Measurements from ENCODE around the gene HTRA3.

The HTRA3 gene

DNA sequence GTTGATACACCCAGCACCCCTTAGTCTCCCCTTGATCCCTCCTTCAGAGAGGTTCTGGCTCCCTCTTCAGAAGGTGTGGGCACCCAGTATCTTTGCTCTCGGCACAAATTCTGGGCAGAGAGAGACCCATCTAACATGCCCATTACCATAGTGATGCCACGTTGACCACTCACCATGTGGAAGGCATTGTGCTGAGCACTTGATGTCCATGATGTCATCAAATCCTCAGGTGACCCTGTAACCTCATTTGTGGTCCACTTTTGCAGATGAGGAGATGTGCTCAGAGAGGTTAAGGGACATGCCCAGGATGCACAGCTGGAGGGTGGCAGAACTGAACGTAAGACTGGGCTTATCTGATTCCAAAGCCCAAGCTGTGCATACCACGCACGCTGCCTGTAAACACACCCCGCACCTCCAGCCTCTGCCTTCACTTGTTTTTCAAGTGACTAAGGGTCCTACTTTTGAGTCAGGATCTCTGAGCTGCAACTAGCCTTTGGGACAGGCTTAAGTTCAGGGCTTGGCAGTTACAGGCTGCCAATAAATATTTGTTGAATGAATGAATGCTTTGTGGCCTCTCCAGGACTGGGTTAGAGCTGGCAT lies 55.2 kb downstream of the HTRA3 start:
- H4K8ac ChIP-seq (ENCODE audit: low read depth, low read length) = no peak overlapping the region
- no peak overlapping the region for H3K4ac ChIP-seq (ENCODE audit: low read depth, low read length)
- H2BK120ac ChIP-seq (ENCODE audit: low read depth, low read length) = no peak overlapping the region
- no peak overlapping the region for H4K5ac ChIP-seq (ENCODE audit: low read length)
- H2BK15ac ChIP-seq (replicated peaks; ENCODE audit: low read depth) = no peak overlapping the region
- H3K4me3 ChIP-seq (ENCODE audit: low read length) = no peak overlapping the region
- no peak for DNase-seq
- H3K36me3 ChIP-seq (ENCODE audit: control insufficient read depth, insufficient read depth, low read length) = no peaks in the 10 kb centered on the region
- H3K56ac ChIP-seq (ENCODE audit: low read length) = no peak overlapping the region
- no peak overlapping the region for H3K27ac ChIP-seq (ENCODE audit: low read depth, low read length)
- H3K9ac ChIP-seq (ENCODE audit: low read length) = no peak overlapping the region
- no peaks in the 10 kb centered on the region for H3K27me3 ChIP-seq (ENCODE audit: insufficient read depth, low read length, poor library complexity)
- H2BK5ac ChIP-seq (ENCODE audit: low read length) = no peak overlapping the region
- no peak overlapping the region for H3K23ac ChIP-seq (ENCODE audit: low read length)
- no peak overlapping the region for H2AK5ac ChIP-seq (ENCODE audit: low read length)
- H3K18ac ChIP-seq (ENCODE audit: low read length) = no peak overlapping the region
- no peaks in the 10 kb centered on the region for H3K79me1 ChIP-seq (ENCODE audit: low read length)
- WGBS (ENCODE audit: extremely low coverage, insufficient coverage, low lambda C conversion rate) = no CpG with 5 or more reads among the region's 6 CpGs
- no peaks in the 10 kb centered on the region for H3K4me1 ChIP-seq (ENCODE audit: control insufficient read depth, low read depth, low read length)
- H3K79me2 ChIP-seq (ENCODE audit: control insufficient read depth, insufficient read depth, low read length) = no peaks in the 10 kb centered on the region
- H3K4me2 ChIP-seq (ENCODE audit: low read length) = no peak overlapping the region

DNA sequence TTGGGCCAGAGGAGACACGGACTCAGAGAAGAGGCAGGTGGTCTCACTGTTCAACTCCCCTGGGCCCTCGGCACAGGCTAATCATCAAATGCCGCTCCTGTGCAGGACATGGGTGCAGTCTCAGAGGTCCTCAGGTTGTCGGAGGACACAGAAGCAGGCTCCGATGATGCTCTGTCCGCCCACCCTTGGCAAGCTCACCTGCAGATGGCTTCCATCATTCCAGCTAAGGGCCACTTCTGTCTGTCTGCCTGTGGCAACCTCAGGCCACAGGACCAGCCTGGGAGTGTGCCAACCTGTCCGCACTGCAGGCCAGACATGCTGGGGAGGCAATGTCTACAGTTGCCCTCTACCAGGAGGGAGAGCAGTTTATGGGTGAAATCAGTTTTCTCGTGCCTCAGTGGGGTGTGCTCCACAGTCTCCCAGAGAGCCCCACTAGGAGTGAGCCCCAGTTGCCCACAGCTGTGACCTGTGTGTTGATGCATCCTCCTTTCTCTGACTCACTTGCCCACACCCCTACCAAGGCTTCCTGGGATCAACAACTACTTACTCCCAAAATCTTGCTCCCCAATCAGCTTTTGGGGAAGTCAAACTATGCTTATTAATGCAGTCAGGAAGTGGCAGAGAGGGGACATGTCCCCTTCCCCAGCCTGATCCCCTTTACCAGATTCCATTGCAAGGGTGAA lies 55.9 kb downstream of the HTRA3 start:
- no peak overlapping the region for H4K5ac ChIP-seq (ENCODE audit: low read length)
- H3K36me3 ChIP-seq (ENCODE audit: control insufficient read depth, insufficient read depth, low read length) = no peaks in the 10 kb centered on the region
- H3K4me2 ChIP-seq (ENCODE audit: low read length) = no peak overlapping the region
- no peak overlapping the region for H4K8ac ChIP-seq (ENCODE audit: low read depth, low read length)
- H3K4me1 ChIP-seq (ENCODE audit: control insufficient read depth, low read depth, low read length) = no peaks in the 10 kb centered on the region
- no peak overlapping the region for H2BK120ac ChIP-seq (ENCODE audit: low read depth, low read length)
- no CpG with 5 or more reads among the region's 8 CpGs for WGBS (ENCODE audit: extremely low coverage, insufficient coverage, low lambda C conversion rate)
- H3K27me3 ChIP-seq (ENCODE audit: insufficient read depth, low read length, poor library complexity) = no peaks in the 10 kb centered on the region
- H3K4me3 ChIP-seq (ENCODE audit: low read length) = no peak overlapping the region
- H3K23ac ChIP-seq (ENCODE audit: low read length) = no peak overlapping the region
- H2BK5ac ChIP-seq (ENCODE audit: low read length) = no peak overlapping the region
- H3K4ac ChIP-seq (ENCODE audit: low read depth, low read length) = no peak overlapping the region
- H2AK5ac ChIP-seq (ENCODE audit: low read length) = no peak overlapping the region
- H3K79me2 ChIP-seq (ENCODE audit: control insufficient read depth, insufficient read depth, low read length) = no peaks in the 10 kb centered on the region
- no peak for DNase-seq
- no peak overlapping the region for H3K56ac ChIP-seq (ENCODE audit: low read length)
- H2BK15ac ChIP-seq (replicated peaks; ENCODE audit: low read depth) = no peak overlapping the region
- H3K9ac ChIP-seq (ENCODE audit: low read length) = no peak overlapping the region
- H3K27ac ChIP-seq (ENCODE audit: low read depth, low read length) = no peak overlapping the region
- no peaks in the 10 kb centered on the region for H3K79me1 ChIP-seq (ENCODE audit: low read length)
- H3K18ac ChIP-seq (ENCODE audit: low read length) = no peak overlapping the region

DNA sequence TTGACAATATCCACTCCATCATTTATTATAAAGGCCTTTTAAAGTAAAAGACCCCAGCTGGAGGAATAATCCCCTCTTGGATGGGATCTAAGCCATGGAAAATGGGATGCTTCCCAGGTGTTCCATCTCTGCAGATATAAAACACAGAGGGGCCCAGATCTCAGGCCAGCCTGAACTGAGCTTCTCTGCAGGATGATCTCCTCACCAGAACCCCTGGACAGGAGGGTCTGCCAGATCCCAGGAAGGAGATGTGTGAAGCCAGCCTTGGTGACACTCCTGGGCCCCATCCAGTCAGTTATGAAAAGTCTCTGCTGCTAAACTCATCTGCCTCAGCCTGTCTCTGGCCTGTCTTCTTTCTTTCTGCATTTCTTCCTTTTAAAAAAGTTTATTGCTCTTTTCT lies 56.7 kb downstream of the HTRA3 start:
- Histone ChIP-seq H3K18ac (ENCODE audit: low read length) (no peak overlapping the region), H2AK5ac (ENCODE audit: low read length) (no peak overlapping the region), H3K79me1 (ENCODE audit: low read length) (no peaks in the 10 kb centered on the region), H4K8ac (ENCODE audit: low read depth, low read length) (no peak overlapping the region), H3K27me3 (ENCODE audit: insufficient read depth, low read length, poor library complexity) (no peaks in the 10 kb centered on the region), H3K4me1 (ENCODE audit: control insufficient read depth, low read depth, low read length) (no peaks in the 10 kb centered on the region), H3K4ac (ENCODE audit: low read depth, low read length) (no peak overlapping the region), H2BK5ac (ENCODE audit: low read length) (no peak overlapping the region), H4K5ac (ENCODE audit: low read length) (no peak overlapping the region), H3K79me2 (ENCODE audit: control insufficient read depth, insufficient read depth, low read length) (no peaks in the 10 kb centered on the region), H3K56ac (ENCODE audit: low read length) (no peak overlapping the region), H3K23ac (ENCODE audit: low read length) (no peak overlapping the region), H2BK120ac (ENCODE audit: low read depth, low read length) (no peak overlapping the region), H3K9ac (ENCODE audit: low read length) (no peak overlapping the region), H3K27ac (ENCODE audit: low read depth, low read length) (no peak overlapping the region), H3K4me3 (ENCODE audit: low read length) (no peak overlapping the region), H3K36me3 (ENCODE audit: control insufficient read depth, insufficient read depth, low read length) (no peaks in the 10 kb centered on the region), H3K4me2 (ENCODE audit: low read length) (no peak overlapping the region), H2BK15ac (replicated peaks; ENCODE audit: low read depth) (no peak overlapping the region)
- DNase-seq = no peak

DNA sequence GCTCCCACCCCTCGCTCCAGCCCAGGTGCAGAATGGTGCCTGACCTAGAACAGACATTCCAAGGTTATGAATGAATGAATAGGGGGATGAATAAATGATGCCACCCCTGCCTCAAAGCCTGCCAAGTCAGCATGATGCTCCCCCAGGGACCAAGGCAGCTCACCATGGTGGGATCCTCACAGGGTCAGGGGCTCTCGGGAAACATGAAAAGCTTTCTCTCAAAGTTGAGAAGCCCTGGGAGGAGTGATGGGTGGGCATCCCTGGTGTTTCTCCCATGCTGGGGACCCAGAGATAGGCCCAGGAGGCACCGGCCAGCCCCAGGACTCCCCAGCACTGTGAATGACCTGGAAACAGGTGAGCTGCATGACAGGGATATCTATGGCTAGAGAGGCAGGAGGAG lies 58.9 kb downstream of the HTRA3 start:
- no peak overlapping the region for H4K8ac ChIP-seq (ENCODE audit: low read depth, low read length)
- no peak overlapping the region for H3K27ac ChIP-seq (ENCODE audit: low read depth, low read length)
- no peak overlapping the region for H3K4ac ChIP-seq (ENCODE audit: low read depth, low read length)
- WGBS (ENCODE audit: extremely low coverage, insufficient coverage, low lambda C conversion rate) = no CpG with 5 or more reads among the region's 3 CpGs
- no peaks in the 10 kb centered on the region for H3K79me2 ChIP-seq (ENCODE audit: control insufficient read depth, insufficient read depth, low read length)
- H3K4me3 ChIP-seq (ENCODE audit: low read length) = no peak overlapping the region
- no peak overlapping the region for H2BK5ac ChIP-seq (ENCODE audit: low read length)
- H3K79me1 ChIP-seq (ENCODE audit: low read length) = no peaks in the 10 kb centered on the region
- H2AK5ac ChIP-seq (ENCODE audit: low read length) = no peak overlapping the region
- H3K36me3 ChIP-seq (ENCODE audit: control insufficient read depth, insufficient read depth, low read length) = no peaks in the 10 kb centered on the region
- no peaks in the 10 kb centered on the region for H3K4me1 ChIP-seq (ENCODE audit: control insufficient read depth, low read depth, low read length)
- H3K56ac ChIP-seq (ENCODE audit: low read length) = no peak overlapping the region
- no peak overlapping the region for H3K18ac ChIP-seq (ENCODE audit: low read length)
- H2BK120ac ChIP-seq (ENCODE audit: low read depth, low read length) = no peak overlapping the region
- no peak overlapping the region for H3K4me2 ChIP-seq (ENCODE audit: low read length)
- H3K27me3 ChIP-seq (ENCODE audit: insufficient read depth, low read length, poor library complexity) = no peaks in the 10 kb centered on the region
- no peak overlapping the region for H3K23ac ChIP-seq (ENCODE audit: low read length)
- no peak for DNase-seq
- no peak overlapping the region for H3K9ac ChIP-seq (ENCODE audit: low read length)
- no peak overlapping the region for H4K5ac ChIP-seq (ENCODE audit: low read length)
- H2BK15ac ChIP-seq (replicated peaks; ENCODE audit: low read depth) = no peak overlapping the region

DNA sequence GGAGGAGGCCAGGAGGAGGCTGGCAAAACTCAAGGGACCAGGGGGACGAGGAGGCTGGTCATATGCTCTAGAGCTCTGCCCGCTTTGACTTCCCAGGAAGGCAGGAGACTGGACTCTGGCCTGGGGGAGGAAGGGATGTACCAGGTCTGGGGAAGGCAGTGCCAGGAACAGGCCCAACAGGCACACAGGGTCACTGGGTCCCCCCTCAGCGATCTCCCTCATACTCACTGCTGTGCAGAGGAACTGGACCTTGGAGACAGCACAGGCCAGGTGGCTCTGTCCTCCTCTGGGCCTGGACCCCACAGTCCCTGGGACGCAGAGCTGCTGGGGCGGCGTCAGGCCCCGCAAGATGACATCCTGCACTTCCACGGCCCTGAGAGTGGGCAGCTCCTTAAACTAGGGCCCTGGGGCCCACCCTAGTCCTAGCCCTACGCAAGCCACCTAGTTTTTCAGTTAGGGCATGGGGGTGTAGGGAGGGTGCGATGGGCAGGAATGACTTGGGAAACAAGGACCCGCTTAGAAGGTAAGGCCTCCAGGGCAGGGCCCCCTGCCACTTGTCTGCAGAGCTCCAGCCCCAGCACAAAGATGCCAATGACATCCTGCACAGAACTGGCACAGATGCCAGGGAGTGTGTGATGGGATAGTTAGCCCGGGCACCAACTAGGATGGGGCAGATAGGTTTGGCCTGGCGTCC lies 59.5 kb downstream of the HTRA3 start:
- Histone ChIP-seq H3K27me3 (ENCODE audit: insufficient read depth, low read length, poor library complexity) (no peaks in the 10 kb centered on the region), H3K18ac (ENCODE audit: low read length) (no peak overlapping the region), H3K23ac (ENCODE audit: low read length) (no peak overlapping the region), H3K56ac (ENCODE audit: low read length) (no peak overlapping the region), H3K9ac (ENCODE audit: low read length) (no peak overlapping the region), H3K79me1 (ENCODE audit: low read length) (no peaks in the 10 kb centered on the region), H3K4me3 (ENCODE audit: low read length) (no peak overlapping the region), H3K4ac (ENCODE audit: low read depth, low read length) (no peak overlapping the region), H3K27ac (ENCODE audit: low read depth, low read length) (no peak overlapping the region), H3K4me2 (ENCODE audit: low read length) (no peak overlapping the region), H2BK15ac (replicated peaks; ENCODE audit: low read depth) (no peak overlapping the region), H4K5ac (ENCODE audit: low read length) (no peak overlapping the region), H3K79me2 (ENCODE audit: control insufficient read depth, insufficient read depth, low read length) (no peaks in the 10 kb centered on the region), H2BK5ac (ENCODE audit: low read length) (no peak overlapping the region), H2BK120ac (ENCODE audit: low read depth, low read length) (no peak overlapping the region), H3K36me3 (ENCODE audit: control insufficient read depth, insufficient read depth, low read length) (no peaks in the 10 kb centered on the region), H3K4me1 (ENCODE audit: control insufficient read depth, low read depth, low read length) (no peaks in the 10 kb centered on the region), H2AK5ac (ENCODE audit: low read length) (no peak overlapping the region), H4K8ac (ENCODE audit: low read depth, low read length) (no peak overlapping the region)
- WGBS (ENCODE audit: extremely low coverage, insufficient coverage, low lambda C conversion rate) = no CpG with 5 or more reads among the region's 13 CpGs
- DNase-seq = no peak

DNA sequence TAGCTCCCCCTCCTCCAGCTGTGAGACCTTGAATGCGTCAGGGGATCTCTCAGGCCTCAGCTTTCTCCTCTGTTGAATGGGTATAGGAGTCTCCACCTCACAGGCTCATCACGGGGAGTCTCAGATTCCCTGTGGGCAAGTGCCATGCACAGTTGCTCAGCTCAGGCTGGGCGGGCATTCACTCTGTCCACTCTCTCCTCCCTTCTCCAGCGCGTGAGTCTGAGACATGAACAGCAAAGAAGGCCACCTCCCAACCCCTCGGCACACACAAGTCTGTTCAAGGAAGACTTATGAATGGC lies 60.0 kb downstream of the HTRA3 start:
- WGBS (ENCODE audit: extremely low coverage, insufficient coverage, low lambda C conversion rate) = no CpG with 5 or more reads among the region's 6 CpGs

More for the DNA sequence above, 60.0 kb downstream of the HTRA3 start:
- Histone ChIP-seq H3K79me1 (ENCODE audit: low read length) (no peaks in the 10 kb centered on the region), H3K4me1 (ENCODE audit: control insufficient read depth, low read depth, low read length) (no peaks in the 10 kb centered on the region), H3K27me3 (ENCODE audit: insufficient read depth, low read length, poor library complexity) (no peaks in the 10 kb centered on the region), H3K4me2 (ENCODE audit: low read length) (no peak overlapping the region), H2BK5ac (ENCODE audit: low read length) (no peak overlapping the region), H4K8ac (ENCODE audit: low read depth, low read length) (no peak overlapping the region), H2BK120ac (ENCODE audit: low read depth, low read length) (no peak overlapping the region), H3K27ac (ENCODE audit: low read depth, low read length) (no peak overlapping the region), H3K18ac (ENCODE audit: low read length) (no peak overlapping the region), H3K9ac (ENCODE audit: low read length) (no peak overlapping the region), H3K56ac (ENCODE audit: low read length) (no peak overlapping the region), H3K79me2 (ENCODE audit: control insufficient read depth, insufficient read depth, low read length) (no peaks in the 10 kb centered on the region), H3K4me3 (ENCODE audit: low read length) (no peak overlapping the region), H4K5ac (ENCODE audit: low read length) (no peak overlapping the region), H3K23ac (ENCODE audit: low read length) (no peak overlapping the region), H3K36me3 (ENCODE audit: control insufficient read depth, insufficient read depth, low read length) (no peaks in the 10 kb centered on the region), H2BK15ac (replicated peaks; ENCODE audit: low read depth) (no peak overlapping the region), H2AK5ac (ENCODE audit: low read length) (no peak overlapping the region), H3K4ac (ENCODE audit: low read depth, low read length) (no peak overlapping the region)
- DNase-seq = no peak

All from mesendoderm (in vitro differentiated cells).